Testis (tissue), 2 donors: ENCODE measurements around the gene PCDHGA1.

Source experiments
- CTCF ChIP-seq, 3 experiments: fragments of 450-650 bp in 2 of 3; fragments of 200-600 bp in 1 of 3; sonication (generic) in 1 of 3; IDR thresholded peaks; one replicate each; pipeline ENCODE4 v1.5.1; 2016 to 2019; ENCODE audit warnings: antibody characterized with exemption in 3 of 3, mild to moderate bottlenecking in 2 of 3, moderate library complexity in 1 of 3
- POLR2A ChIP-seq: fragments of 450-650 bp; IDR thresholded peaks from one replicate; pipeline ENCODE4 v1.6.1; 2017; ENCODE audit warnings: antibody characterized with exemption, mild to moderate bottlenecking, moderate library complexity

- TF ChIP-seq CTCF (IDR thresholded peaks at IDR 0.05) (no peak), POLR2A (no peak)
Observed at GRCh38 chr5:141398608-141399007, 68.3 kb downstream of the PCDHGA1 start.
